Stomach (tissue), 4 donors: ENCODE results near the gene SDCCAG8.

Experiments used
- CTCF ChIP-seq, 7 experiments: fragments of 450-650 bp in 4 of 7; fragments of 200-600 bp in 3 of 7; sonication (generic) in 3 of 7; IDR thresholded peaks; one replicate each; pipeline ENCODE4 v1.5.1; 2016 to 2019; ENCODE audit warnings: antibody characterized with exemption in 7 of 7, control low read depth in 2 of 7, mild to moderate bottlenecking in 1 of 7
- POLR2A ChIP-seq, 4 donors: fragments of 450-650 bp; IDR thresholded peaks; one replicate each; pipeline ENCODE4 v1.6.1; 2016; ENCODE audit warnings: antibody characterized with exemption in 4 of 4, control low read depth in 2 of 4, mild to moderate bottlenecking in 1 of 4, moderate library complexity in 1 of 4

- TF ChIP-seq POLR2A (IDR thresholded peaks at IDR 0.05) = no peak
- TF ChIP-seq CTCF (IDR thresholded peaks at IDR 0.05) = no peak
Observed at GRCh38 chr1:243414152-243414494, 158.3 kb downstream of the SDCCAG8 start.
